ENCODE measurements around the gene MYO10. TPM values are rescaled to one million over a fixed set of nuclear protein-coding genes. Genes with fewer than 3 reads are reported as not detected.
"Not testable (repeated sequence)": the region's sequence is repeated elsewhere in the genome, so short reads cannot be mapped to it uniquely, and the experiment has no call there.

MYO10 gene
- total RNA-seq, 2 experiments from 2014 or later = 0.30 TPM; not detected in 1

- Mint-ChIP-seq H3K27me3 (peaks cover 7% of the 10 kb centered on the region), H3K4me3 (no peak overlapping the region), H3K9me3 (peaks cover 5% of the 10 kb centered on the region), H3K36me3 (no peaks in the 10 kb centered on the region), H3K27ac (no peak overlapping the region), H3K4me1 (no peaks in the 10 kb centered on the region)
- DNase-seq = no peak
Measured at GRCh38 chr5:16855485-16855884, 80.6 kb downstream of the MYO10 start.

GRCh38 chr5:16854351-16854750 lies 81.7 kb downstream of the MYO10 start:
- H3K36me3 Mint-ChIP-seq = no peaks in the 10 kb centered on the region
- H3K27ac Mint-ChIP-seq = no peak overlapping the region
- no peaks in the 10 kb centered on the region for H3K4me1 Mint-ChIP-seq
- H3K27me3 Mint-ChIP-seq = peaks cover 7% of the 10 kb centered on the region
- H3K9me3 Mint-ChIP-seq = peaks cover 5% of the 10 kb centered on the region
- no peak overlapping the region for H3K4me3 Mint-ChIP-seq
- DNase-seq = no peak

- Mint-ChIP-seq H3K27me3 (peaks cover 7% of the 10 kb centered on the region), H3K4me1 (no peaks in the 10 kb centered on the region), H3K36me3 (no peaks in the 10 kb centered on the region), H3K27ac (no peak overlapping the region), H3K4me3 (no peak overlapping the region), H3K9me3 (peaks cover 1% of the 10 kb centered on the region)
- no peak for DNase-seq
Measured at GRCh38 chr5:16853518-16853917, 82.6 kb downstream of the MYO10 start.

DNA sequence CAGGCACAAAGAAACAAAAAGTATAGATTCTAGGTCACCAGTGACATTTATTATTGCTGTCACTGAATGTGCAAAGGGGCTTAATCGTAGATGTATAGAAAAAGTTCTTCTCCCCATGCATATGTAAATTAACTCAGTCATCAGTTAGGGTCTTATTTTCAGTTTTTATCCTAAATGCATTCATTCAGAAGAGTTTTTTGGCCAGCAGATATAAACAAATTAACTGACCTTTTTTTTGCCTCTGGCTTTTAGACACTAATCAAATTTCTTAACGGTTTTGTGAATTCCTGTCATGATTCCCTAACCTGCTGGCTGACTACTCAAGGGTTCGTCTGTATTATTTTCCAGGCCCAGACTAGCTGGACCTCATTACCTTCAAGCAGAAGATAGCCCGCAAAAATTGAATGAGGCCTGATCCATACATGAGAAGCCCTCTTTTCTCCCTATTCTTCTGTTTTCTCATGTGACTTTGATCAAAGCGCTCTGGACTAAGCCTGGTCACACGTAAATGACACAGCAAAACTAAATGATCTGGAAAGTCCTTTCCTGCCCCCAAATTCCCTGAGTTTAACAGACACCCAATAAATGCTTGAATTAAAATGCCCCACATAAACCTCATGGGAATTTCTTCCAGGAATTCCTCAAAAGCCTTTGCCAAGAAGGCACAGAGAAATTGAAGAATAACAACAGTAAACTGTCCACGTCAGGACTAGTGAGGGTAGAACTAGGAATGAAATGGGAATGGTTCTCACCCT lies 83.7 kb downstream of the MYO10 start:
- no peaks in the 10 kb centered on the region for H3K4me1 Mint-ChIP-seq
- H3K9me3 Mint-ChIP-seq = no peaks in the 10 kb centered on the region
- H3K4me3 Mint-ChIP-seq = no peak overlapping the region
- no peak overlapping the region for H3K27ac Mint-ChIP-seq
- H3K36me3 Mint-ChIP-seq = no peaks in the 10 kb centered on the region
- H3K27me3 Mint-ChIP-seq = peaks cover 7% of the 10 kb centered on the region
- DNase-seq = no peak

- no peak overlapping the region for H3K4me3 Mint-ChIP-seq
- no peaks in the 10 kb centered on the region for H3K9me3 Mint-ChIP-seq
- no peaks in the 10 kb centered on the region for H3K4me1 Mint-ChIP-seq
- no peak for DNase-seq
- no peak overlapping the region for H3K27ac Mint-ChIP-seq
- peaks cover 7% of the 10 kb centered on the region for H3K27me3 Mint-ChIP-seq
- H3K36me3 Mint-ChIP-seq = no peaks in the 10 kb centered on the region
Measured at GRCh38 chr5:16849775-16850174, 86.3 kb downstream of the MYO10 start.

DNA sequence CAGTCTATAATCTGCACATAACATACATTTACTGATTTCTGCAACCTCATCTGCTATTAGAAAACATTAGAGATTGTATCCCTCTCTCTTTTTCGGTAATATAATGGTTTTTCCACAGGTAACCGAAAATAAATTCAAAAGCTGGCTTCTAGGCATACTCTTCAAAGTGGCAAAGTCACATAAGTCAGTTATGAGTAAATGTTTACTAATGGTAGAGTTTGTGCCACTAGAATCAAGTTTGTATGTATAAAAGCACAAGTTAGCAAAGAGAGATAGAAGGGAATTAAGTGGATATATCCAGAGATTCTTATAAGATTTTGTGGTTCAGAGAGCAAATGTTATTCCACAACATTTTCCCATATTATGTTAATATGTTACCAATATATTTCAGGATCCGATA lies 86.9 kb downstream of the MYO10 start:
- no peaks in the 10 kb centered on the region for H3K36me3 Mint-ChIP-seq
- no peak overlapping the region for H3K4me3 Mint-ChIP-seq
- H3K9me3 Mint-ChIP-seq = no peaks in the 10 kb centered on the region
- H3K4me1 Mint-ChIP-seq = no peaks in the 10 kb centered on the region
- no peak overlapping the region for H3K27ac Mint-ChIP-seq
- no peak for DNase-seq
- peaks cover 7% of the 10 kb centered on the region for H3K27me3 Mint-ChIP-seq

DNA sequence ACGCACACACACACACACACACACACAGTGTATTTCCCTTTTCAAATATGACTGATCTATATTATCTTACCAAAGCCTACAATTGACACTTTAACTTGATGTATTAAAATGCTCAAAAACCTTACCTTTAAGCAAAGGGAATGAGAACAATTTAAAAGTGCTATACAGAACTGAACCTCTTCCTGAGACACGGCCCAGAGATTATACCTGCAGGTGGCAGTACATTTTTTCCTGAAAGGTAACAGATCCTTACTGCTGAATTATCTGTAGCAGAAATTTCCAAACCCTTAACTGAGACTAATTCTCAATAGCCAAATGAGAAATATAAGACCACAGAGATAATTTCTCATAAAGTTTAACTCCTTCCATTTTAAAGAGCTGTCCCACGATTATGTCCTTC lies 91.1 kb downstream of the MYO10 start:
- H3K27me3 Mint-ChIP-seq = peaks cover 22% of the 10 kb centered on the region
- no peaks in the 10 kb centered on the region for H3K36me3 Mint-ChIP-seq
- H3K27ac Mint-ChIP-seq = no peak overlapping the region
- H3K4me3 Mint-ChIP-seq = no peak overlapping the region
- peaks cover 2% of the 10 kb centered on the region for H3K4me1 Mint-ChIP-seq
- no peaks in the 10 kb centered on the region for H3K9me3 Mint-ChIP-seq
- DNase-seq = no peak

DNA sequence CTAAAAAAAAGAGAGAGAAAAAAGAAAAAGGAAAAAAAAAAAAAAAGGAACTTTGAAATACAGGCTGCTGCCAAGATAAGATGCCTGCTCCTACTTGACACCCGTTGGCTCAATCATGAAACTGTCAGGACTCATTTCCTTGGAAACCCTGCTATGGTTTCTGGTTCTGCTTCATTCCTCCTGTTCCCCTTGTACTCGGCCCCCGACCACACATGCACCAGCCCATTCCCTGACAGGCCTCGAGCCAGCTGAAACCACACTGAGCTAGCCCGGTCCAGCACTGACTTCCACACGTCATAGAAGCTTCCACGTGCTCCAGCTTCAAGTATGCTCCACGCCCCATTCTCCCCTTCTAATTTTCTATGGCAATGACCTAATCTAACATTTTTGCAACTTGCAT lies 93.2 kb downstream of the MYO10 start:
- Mint-ChIP-seq H3K4me1 (peaks cover 2% of the 10 kb centered on the region), H3K9me3 (no peaks in the 10 kb centered on the region)

GRCh38 chr5:16841416-16841815 lies 94.7 kb downstream of the MYO10 start:
- no peak for DNase-seq
- H3K4me1 Mint-ChIP-seq = peaks cover 2% of the 10 kb centered on the region
- no peak overlapping the region for H3K27ac Mint-ChIP-seq
- no peaks in the 10 kb centered on the region for H3K9me3 Mint-ChIP-seq
- H3K36me3 Mint-ChIP-seq = no peaks in the 10 kb centered on the region
- no peak overlapping the region for H3K4me3 Mint-ChIP-seq
- peaks cover 25% of the 10 kb centered on the region for H3K27me3 Mint-ChIP-seq

More for the DNA sequence above, 93.2 kb downstream of the MYO10 start:
- no peaks in the 10 kb centered on the region for H3K36me3 Mint-ChIP-seq
- H3K4me3 Mint-ChIP-seq = no peak overlapping the region
- H3K27me3 Mint-ChIP-seq = peaks cover 25% of the 10 kb centered on the region
- no peak for DNase-seq
- H3K27ac Mint-ChIP-seq = no peak overlapping the region

GRCh38 chr5:16837305-16837704 lies 98.8 kb downstream of the MYO10 start:
- H3K36me3 Mint-ChIP-seq = no peaks in the 10 kb centered on the region
- no peak for DNase-seq

GRCh38 chr5:16834029-16834428 lies 102.1 kb downstream of the MYO10 start:
- no peaks in the 10 kb centered on the region for H3K36me3 Mint-ChIP-seq
- H3K4me3 Mint-ChIP-seq = no peak overlapping the region

More at GRCh38 chr5:16837305-16837704, 98.8 kb downstream of the MYO10 start:
- H3K27me3 Mint-ChIP-seq = peaks cover 12% of the 10 kb centered on the region
- no peak overlapping the region for H3K27ac Mint-ChIP-seq
- H3K9me3 Mint-ChIP-seq = no peaks in the 10 kb centered on the region
- H3K4me1 Mint-ChIP-seq = no peaks in the 10 kb centered on the region
- H3K4me3 Mint-ChIP-seq = no peak overlapping the region

GRCh38 chr5:16831326-16831725 lies 104.8 kb downstream of the MYO10 start:
- H3K27ac Mint-ChIP-seq, H3K4me1 Mint-ChIP-seq, H3K4me3 Mint-ChIP-seq, H3K36me3 Mint-ChIP-seq, DNase-seq, H3K9me3 Mint-ChIP-seq, H3K27me3 Mint-ChIP-seq: not testable (repeated sequence)

More at GRCh38 chr5:16834029-16834428, 102.1 kb downstream of the MYO10 start:
- DNase-seq = no peak
- no peaks in the 10 kb centered on the region for H3K4me1 Mint-ChIP-seq
- no peaks in the 10 kb centered on the region for H3K27me3 Mint-ChIP-seq
- no peak overlapping the region for H3K27ac Mint-ChIP-seq
- H3K9me3 Mint-ChIP-seq = no peaks in the 10 kb centered on the region

DNA sequence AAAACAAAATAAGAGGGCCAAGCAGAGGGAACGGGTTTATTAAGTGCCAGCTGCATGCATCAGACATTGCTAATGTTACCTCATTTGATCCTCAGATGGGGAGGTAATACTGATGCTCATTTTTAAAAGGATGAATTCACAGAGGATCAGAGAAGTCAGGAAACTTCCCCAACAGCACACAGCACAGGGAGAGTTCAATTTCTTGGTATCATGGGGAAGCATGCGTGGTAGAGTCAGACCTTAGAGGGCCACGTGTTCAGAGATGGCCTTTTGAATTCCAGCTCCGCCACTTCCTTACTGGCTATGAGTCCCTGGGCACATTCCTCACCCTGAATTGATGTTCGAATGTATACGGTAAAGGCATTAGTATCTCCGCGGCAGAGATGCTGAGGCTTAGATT lies 108.3 kb downstream of the MYO10 start:
- Mint-ChIP-seq H3K27ac (no peak overlapping the region), H3K9me3 (no peaks in the 10 kb centered on the region), H3K36me3 (no peaks in the 10 kb centered on the region), H3K27me3 (peaks cover 7% of the 10 kb centered on the region), H3K4me1 (no peaks in the 10 kb centered on the region), H3K4me3 (no peak overlapping the region)
- DNase-seq = no peak

DNA sequence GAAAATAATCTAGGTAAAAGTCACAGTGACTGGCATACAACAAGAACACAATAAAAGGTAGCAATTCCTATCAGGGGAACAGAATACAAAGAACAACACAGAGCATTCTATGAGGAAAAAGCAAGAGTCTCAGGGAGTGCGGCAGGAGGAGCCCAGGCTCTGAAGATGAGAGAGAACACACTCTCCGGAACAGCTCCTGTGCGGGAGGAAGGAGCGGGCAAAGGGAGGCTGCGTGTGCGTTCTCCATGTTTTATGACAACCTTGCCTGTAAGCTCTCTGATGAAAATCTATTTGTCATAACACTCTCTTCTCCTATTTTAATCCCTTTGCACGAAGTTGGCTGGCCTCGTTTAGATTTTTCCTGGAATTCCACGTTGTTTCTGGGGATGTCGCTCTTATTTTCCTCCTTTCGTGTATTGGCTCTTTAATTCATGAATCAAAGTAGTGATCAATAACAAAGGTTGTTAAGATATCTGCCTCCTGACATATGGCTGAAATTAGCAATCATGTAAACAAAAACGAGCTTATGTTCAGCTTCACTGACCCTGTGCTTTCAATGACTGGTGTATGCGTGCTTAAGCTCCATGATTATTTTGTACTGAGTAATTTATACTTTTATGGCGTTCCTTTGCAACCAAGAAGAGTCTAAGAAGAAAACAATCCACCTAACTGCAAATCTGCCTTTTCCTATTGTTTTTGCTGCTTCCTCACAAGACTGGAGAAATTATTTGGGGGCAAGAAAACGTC lies 109.5 kb downstream of the MYO10 start:
- Mint-ChIP-seq H3K36me3 (no peaks in the 10 kb centered on the region), H3K27ac (no peak overlapping the region), H3K4me3 (no peak overlapping the region), H3K27me3 (peaks cover 7% of the 10 kb centered on the region), H3K4me1 (no peaks in the 10 kb centered on the region), H3K9me3 (no peaks in the 10 kb centered on the region)
- no peak for DNase-seq

- H3K36me3 Mint-ChIP-seq = no peaks in the 10 kb centered on the region
- no peak for DNase-seq
Measured at GRCh38 chr5:16819522-16820167, 116.4 kb downstream of the MYO10 start.

More at GRCh38 chr5:16819522-16820167, 116.4 kb downstream of the MYO10 start:
- Mint-ChIP-seq H3K27me3 (no peaks in the 10 kb centered on the region), H3K9me3 (no peaks in the 10 kb centered on the region), H3K4me3 (no peak overlapping the region), H3K4me1 (no peaks in the 10 kb centered on the region), H3K27ac (no peak overlapping the region)

All from activated naive CD8-positive, alpha-beta T cell treated with anti-CD3 and anti-CD28 coated beads for 36 hours (primary cell).